ENCODE measurements around the gene SHISAL2A. TPM values are rescaled to one million over a fixed set of nuclear protein-coding genes. Genes with fewer than 3 reads are reported as not detected.
A peak's percentile ranks its signal among the peaks of the same experiment; 100 is the strongest.

SHISAL2A gene
- total RNA-seq, 1 donor from 2014 or later, result not detected

GRCh38 chr1:52659851-52660596, 27.1 kb downstream of the SHISAL2A start:
- peak; percentile 65 for DNase-seq

DNA sequence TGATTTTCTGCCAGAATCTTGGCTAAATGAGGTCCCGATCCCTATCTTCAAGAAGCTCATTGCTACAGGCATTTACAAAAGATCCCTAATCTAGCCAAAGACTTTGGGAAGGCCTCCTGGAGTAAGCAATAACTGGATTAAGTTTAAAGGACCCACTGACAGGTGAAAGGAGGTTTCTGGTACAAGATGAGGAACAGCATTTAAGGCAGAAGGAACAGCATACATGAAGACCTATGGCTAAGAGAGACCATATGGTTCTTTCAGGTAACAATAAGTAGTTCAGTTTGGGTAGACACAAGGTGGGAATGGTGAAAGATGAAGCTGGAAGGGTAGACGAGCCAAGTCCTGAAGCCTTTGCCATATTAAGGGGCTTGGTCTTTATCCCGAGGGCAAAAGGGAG, 27.8 kb downstream of the SHISAL2A start:
- DNase-seq, result no peak

GRCh38 chr1:52662645-52663313, 29.8 kb downstream of the SHISAL2A start:
- peak; percentile 50 for DNase-seq

DNA sequence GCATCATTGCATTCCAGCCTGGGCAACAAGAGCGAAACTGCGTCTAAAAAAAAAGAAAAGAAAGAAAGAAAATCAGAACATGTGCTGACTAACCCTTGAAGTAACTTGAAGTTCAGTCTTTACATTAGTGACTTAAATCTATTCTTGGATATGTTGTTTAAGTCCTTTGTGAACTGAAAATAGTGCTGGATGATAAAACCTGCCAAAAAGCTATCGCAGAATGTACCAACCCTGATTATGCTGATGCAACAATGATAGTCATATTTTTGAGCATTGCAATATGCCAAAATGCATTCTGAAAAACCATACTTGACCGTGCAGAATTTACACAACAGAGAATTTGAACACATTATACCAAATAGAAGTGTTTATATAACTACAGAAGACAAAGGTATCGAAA, 30.7 kb downstream of the SHISAL2A start:
- DNase-seq, result no peak

DNA sequence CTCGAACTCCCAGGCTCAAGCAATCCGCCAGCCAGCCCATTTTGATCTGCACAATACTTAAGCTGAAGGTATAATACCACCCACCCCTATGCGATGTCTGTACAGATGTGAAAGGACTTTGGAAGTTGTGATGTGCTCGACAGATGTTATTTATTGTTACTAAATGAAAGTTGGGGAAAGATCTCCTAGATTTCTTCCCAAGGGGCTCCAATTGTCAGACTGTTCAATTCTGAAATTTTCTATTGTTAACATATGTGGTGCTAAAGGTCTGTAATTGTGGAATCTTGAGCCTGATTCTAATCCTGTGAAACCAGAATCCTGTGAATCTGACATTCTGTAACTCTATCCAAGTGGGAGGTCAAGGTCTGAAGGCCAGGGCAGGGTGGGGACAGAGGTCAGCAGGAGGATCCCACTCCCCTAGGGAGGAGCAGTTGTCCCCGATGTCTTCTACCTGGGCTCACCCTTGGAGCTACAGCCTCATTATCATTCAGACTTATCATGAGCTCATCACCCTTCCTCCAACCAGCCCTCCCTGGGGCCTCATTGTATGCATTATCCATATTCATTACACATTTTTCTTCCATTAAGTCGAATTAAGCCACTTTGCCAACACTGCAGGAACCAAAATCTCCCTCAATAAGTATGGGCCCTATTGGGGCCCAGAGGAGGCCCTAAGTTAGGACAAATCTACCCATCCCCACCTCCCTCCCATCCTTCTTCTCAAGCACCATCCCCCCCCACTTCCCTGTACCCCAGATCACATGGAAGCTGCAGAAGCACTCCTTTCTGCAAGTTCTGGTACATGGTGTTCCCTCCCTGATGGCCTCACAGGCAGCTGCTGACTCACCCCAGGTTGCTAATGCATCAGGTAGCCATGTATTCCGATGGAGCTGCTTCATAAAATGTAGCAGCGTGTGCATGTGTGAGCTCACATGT, 32.3 kb downstream of the SHISAL2A start:
- DNase-seq, result peak; percentile 69

- DNase-seq, result no peak
Observed at GRCh38 chr1:52667290-52667689, 34.3 kb downstream of the SHISAL2A start.

- no peak for DNase-seq
Observed at GRCh38 chr1:52667984-52668383, 35.0 kb downstream of the SHISAL2A start.

- DNase-seq, result no peak
Observed at GRCh38 chr1:52668711-52669110, 35.7 kb downstream of the SHISAL2A start.

DNA sequence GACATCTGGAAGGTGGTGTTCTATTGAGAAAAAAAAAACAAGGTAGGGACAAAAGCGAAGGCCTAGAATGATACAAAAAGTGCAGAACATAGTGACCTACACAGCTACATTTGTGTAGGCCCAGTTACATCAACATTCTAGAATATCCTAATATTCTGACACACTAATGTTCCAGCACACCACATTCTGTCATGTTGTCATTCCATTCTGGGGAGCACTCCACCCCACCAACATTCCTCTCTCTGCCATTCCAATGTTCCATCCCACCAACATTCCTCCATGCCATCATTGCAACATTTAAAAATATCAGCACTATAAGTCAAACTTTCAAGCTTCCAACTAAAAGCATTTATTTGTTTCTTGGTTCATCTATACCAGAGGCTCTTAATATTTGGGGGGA, 36.7 kb downstream of the SHISAL2A start:
- no peak for DNase-seq

DNA sequence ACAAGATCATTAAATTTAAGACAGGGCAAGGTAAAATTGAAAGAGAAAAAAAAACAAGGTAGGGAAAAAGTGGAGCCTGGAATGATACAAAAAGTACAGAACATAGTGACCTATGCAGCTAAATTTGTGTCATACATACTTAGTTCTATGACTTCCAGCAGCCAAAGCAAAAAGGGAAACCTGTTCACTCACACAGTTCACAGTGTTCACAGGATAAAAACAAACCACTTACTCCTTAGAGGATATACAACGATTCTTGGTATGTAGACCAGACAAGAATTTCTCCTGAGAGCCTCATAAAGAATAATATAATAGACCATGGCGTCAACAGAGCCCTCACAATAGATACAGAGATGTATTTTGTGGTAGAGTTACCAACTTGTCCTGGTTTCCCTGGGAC, 37.6 kb downstream of the SHISAL2A start:
- no peak for DNase-seq

- no peak for DNase-seq
Observed at GRCh38 chr1:52672946-52673345, 40.0 kb downstream of the SHISAL2A start.

- DNase-seq, result no peak
Observed at GRCh38 chr1:52673513-52673912, 40.5 kb downstream of the SHISAL2A start.

DNA sequence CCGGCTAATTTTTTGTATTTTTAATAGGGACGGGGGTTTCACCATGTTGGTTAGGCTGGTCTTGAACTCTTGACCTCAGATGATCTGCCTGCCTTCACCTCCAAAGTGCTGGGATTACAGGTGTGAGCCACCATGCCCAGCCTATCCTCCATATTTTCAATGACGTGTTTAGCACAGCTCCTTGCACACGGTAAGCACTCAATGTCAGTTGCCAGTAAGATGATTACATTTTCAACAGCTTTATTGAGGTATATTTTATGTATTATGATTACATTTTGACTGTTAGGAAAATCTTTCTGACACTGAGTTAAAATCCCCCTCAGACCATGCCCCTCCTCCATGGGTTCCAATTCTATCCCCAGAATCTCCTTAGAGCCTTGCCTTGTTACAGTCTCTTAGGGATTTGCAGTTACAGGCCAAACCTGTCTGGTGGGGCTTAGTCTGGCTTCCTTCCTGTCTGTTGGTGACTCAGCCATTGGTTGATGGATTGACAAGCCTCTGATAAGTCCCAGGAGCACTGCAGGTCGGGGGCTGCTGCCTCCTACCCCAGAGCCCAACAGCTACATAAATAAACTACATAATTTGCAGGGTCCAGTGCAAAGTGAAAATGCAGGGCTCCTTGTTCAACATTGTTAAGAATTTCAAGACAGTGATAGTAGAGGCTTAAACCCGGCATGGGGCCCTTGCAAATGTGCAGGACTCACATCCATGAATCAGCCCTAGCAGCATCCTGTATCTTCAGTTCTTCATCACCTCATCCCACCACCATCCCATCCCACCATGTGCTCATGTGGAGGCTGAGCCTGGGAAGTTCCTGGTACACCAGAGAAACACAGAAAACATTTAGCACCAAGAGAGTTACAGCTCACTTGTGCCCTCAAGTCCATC, 41.8 kb downstream of the SHISAL2A start:
- DNase-seq, result no peak

GRCh38 chr1:52676249-52676903, 43.4 kb downstream of the SHISAL2A start:
- DNase-seq, result peak; percentile 80

- DNase-seq, result no peak
Observed at GRCh38 chr1:52677076-52677806, 44.3 kb downstream of the SHISAL2A start.

DNA sequence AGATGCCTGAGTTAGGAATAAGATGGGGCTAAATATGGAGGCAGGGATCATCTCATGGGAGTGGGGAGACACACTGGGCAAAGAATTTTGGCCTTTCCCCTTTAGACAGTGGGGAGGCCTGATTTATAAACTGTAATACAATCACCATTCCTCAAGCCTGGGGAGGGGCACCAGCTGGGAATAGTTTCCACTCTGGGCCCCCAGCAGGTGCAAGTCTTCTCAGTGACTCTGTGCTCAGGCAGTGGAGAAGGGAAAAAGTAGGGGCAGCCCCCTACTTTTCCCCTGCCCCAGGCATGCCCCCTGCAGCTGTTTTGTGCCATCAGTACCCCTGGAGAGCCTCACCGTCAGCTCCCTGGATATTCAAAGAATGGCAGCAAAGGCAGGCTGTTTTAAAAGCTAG, 46.1 kb downstream of the SHISAL2A start:
- peak; percentile 83 for DNase-seq

DNA sequence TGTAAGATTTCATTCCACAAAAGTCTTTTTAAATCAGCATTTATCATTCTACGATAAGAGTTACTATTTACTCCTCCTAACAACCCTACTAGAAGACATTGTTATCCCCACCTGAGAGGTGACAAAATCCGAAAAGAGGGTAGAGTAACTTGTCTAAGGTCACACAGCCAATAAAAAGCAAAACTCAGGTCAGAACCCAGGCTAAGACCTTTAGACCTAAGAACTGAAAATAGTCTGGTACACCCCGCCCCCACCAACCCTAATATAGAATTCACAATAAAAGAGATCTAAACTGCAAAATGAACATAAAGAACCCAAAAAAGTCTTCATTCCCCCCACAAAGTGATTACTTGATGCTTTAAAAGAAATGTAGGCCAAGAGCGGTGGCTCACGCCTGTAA, 46.5 kb downstream of the SHISAL2A start:
- no peak for DNase-seq

DNA sequence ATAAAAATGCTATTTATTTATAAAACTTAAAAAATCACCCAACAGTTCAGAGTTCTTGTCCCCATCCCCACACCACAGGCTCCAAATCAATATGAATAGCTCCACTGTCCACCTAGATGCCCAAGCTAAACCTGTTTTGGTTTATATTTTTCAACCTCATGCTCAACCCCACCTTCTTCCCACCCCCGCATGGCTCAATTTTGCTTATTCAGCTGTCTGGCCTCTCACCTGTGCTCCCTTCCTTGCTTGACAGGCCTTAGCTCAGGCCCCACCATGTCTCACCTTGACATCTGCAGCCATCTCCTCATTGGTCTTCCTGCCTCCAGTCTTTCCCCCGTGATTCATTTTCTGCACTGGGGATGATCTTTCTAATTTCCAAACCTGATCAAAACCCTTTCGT, 47.4 kb downstream of the SHISAL2A start:
- DNase-seq, result no peak

DNA sequence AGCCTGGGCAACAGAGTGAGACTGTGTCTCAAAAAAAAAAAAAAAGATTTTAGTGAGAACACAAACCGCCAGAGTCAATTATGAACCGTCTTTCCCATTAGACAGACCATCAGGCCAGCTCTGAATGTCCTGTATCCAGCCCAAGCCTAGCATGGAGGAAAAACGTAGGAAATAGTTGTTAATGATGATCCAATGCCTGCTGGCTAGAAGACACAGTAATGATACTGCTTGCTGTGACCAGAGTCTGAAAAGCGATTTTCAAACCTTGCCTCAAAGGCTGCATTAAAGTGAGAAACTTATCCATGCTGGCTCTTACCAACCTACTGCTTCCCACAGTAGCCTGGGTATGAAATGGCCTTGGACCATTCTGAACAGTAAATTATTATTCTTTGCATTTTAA, 48.2 kb downstream of the SHISAL2A start:
- DNase-seq, result no peak

DNA sequence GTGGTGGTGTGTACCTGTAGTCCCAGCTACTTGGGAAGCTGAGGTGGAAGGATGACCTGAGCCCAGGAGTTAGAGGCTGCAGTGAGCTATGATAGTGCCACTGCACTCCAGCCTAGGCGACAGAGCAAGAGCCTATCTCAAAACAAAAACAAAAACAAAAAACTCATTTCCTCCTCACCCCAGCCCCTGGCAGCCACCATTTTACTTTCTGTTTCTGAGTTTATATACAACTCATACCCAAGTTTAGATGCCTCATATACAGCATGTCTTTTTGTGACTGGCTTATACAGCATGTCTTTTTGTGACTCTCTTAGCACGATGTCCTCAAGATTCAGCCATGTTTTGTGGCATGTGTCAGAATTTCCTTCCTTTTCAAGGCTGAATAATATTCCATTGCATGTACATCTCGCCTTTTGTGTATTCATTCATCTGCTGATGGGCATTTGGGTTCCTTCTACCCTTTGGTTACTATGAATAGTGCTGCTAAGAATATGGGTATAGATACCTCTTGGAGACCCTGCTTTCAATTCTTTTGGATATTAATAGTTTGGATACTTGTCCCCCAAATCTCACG, 50.5 kb downstream of the SHISAL2A start:
- no peak for DNase-seq

All from tongue (tissue), 2 donors.